Right forelimb (tissue), 1 donor: Measurements from ENCODE around the gene ATP8B1.
A peak's percentile ranks its signal among the peaks of the same experiment; 100 is the strongest.

Experiments
- DNase-seq: peaks from one replicate; pipeline ENCODE4 v3.0.0-alpha.2; 2018

ATP8B1 gene

DNA sequence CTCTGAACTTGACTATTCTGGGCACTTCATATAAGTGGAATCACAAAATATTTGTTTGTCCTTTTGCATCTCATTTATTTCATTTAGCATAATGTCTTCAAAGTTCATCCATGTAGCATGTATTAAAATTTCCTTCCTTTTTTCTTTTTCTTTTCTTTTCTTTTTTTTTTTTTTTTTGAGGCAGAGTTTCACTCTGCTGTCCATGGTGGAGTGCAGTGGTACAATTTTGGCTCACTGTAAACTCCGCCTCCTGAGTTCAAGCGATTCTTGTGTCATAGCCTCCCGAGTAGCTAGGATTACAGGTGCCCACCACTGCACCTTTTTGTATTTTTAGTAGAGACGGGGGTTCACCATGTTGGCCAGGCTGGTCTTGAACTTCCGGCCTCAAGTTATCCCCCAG lies 11.9 kb downstream of the ATP8B1 start:
- DNase-seq = no peak

DNA sequence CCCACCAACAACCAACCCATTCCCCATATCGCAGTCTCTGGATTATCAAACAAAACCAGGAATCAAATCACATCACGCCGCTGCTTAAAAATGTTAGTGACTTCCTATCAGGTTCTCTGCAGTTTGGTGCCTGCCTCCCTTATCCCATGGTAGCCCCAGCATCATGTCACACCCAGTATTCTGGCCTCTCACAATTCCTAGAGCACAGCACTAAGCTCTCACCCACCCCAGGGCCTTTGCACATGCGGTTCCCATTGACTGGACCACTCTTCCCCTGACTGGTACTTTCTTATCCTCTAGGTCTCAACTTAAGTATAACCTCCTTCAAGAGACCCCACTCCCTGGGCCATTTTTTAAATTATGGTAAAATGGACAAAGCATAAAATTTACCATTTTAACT lies 12.8 kb downstream of the ATP8B1 start:
- no peak for DNase-seq

DNA sequence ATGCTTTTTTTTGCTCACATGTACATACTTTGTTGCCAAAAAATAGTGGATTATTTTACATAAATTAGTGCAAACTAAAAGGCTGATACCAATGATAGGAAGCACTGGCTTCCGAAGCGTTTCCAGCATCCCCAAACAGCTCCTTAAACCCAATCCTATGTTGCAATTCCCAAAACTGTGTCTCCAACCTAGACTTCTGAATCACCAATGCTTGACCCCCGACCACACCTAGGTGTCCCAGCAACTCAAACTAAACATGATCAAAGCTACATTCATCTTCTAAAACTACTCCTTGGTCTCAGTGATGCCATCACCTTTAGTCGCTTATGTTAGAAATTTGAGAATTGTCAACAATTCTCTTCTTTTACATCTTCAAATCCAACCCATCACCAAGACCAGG lies 13.4 kb downstream of the ATP8B1 start:
- no peak for DNase-seq

DNA sequence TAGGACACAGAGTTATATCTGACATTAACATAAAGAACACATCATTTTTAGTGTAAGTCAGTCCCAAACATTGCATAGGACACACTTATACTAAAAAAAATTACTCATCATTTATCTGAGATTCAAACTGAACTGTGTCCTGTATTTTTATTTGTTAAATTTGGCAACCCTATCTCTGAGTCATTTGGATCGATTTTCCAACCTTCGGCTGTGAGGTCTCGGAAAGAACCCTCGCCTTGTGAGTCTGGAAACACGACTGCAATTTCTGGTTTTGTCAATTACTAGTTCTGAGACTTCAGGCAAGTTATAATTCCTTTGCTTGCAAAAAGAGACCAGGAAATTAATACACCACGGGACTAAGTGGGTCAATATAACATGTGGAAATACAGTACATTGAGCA lies 14.0 kb downstream of the ATP8B1 start:
- no peak for DNase-seq

DNA sequence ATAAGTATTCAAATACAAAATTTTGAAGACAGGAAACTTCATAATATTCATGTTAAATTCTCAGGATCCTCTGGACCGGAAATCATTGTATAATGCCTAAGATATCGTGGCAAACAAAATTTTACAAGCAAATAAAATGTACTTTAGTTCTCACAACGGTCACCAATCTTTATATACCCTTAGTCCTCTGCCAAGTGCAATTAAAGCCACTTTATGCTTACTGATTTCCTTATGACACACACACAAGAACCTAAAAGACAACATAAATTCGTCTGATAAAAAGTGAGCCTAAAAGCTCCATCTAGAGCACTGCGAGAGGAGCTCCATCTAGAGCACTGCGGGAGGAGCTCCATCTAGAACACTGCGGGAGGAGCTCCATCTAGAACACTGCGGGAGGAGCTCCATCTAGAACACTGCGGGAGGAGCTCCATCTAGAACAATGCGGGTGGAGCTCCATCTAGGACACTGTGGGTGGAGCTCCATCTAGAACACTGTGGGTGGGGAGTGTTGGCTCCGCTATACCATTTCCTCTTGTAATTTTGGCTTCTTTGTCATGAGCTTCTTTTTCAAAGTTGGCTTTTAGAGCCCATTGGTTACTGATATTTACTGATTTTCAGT lies 15.9 kb downstream of the ATP8B1 start:
- DNase-seq = no peak

DNA sequence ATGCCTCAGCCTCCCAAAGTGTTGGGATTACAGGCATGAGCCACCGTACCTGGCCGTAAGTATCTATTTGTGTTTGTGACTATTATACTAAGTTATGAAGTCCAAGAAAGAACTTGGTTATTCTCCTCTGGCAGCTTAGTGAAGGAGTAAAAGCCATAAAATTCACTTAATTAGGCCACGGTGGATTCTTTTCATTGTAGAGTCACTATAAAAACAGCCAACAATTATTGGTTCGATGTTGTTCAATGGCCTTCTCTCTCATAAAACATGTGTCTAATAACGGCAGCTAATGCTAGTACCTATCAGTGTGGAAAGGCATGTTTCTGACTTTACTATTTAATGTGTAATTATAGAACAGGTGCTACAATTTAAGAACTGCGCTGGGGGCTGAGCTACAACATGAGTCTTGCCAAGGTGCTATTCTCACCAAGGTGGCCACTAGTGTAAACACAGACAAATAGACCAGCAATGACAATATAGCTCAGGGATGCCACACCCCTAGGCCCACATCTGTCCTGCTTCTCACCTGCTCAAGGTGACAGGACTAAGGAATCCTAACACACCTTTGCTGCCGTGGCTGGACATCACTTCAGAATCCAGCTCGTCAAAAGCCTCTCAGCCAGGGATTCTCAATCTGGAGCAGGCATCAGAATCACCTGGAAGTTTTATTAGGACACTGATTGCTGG lies 17.2 kb downstream of the ATP8B1 start:
- no peak for DNase-seq

DNA sequence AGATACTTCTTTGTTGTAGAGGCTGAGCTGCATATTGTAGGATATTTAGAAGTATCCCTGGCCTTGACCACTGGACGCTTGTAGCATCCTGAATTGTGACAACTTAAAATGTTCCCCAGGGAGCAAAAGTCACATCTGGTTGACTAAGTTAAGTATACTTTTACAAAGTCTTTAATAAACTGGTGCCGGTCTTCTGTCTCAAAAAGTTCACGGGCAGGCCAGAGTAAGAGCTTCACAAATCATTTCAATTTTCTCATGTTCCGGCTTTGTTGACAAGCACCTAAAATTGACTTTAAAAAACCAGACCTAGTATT lies 18.4 kb downstream of the ATP8B1 start:
- no peak for DNase-seq

DNA sequence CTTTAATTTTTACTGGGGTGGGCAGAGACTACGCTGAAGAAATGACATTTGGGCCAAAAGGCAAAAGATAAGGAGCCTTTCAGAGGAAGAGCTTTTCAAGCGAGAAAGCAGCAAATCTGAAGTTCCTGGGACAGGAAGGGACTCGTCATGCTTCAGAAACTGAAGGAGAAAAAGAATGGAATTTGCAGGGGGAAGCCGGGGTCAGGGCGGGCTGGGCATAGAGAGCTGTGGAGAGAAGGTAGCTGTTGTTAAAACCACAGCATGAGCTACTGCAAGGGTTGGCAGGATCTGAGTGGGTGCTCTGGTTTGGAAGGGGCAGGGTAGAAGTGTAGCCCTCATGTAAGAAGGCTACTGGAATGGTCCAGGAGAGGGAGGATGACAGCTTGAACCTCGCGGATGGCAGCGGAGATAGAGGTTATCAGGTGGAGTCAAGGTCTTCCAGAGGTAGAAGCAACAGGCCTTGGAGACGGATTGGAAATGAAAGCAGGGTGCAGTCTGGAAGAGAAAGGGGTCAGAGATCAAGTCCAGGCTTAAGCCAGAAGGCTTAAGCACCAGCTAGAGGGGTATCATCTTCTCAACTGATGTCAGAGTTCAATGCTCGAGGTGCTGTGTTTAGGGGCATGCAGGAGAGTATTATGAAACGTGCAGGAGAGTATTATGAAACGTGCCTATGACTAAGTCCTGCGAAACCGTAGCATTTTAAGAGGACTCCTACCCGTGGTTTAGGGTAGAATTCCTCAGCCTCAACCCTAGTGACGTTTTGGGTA lies 18.9 kb downstream of the ATP8B1 start:
- DNase-seq = no peak

DNA sequence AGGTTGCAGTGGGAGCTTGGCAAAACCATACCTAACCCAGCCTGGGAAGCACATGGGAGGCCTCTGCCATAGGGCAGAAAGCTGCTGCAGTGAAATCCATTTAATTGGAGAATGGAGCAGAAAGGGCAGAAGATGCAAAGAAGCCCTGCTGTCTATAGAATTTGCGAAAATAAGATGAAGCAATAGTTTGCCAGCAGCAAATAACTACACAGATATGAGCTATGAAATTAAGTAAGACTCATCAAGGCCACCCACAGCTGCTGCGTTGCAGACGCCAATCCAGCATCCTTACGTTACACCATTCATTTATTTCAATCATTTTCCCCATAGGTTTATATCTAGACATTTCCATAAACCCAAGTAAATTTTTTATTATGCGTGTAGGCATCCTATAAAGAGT lies 21.1 kb downstream of the ATP8B1 start:
- DNase-seq = no peak

DNA sequence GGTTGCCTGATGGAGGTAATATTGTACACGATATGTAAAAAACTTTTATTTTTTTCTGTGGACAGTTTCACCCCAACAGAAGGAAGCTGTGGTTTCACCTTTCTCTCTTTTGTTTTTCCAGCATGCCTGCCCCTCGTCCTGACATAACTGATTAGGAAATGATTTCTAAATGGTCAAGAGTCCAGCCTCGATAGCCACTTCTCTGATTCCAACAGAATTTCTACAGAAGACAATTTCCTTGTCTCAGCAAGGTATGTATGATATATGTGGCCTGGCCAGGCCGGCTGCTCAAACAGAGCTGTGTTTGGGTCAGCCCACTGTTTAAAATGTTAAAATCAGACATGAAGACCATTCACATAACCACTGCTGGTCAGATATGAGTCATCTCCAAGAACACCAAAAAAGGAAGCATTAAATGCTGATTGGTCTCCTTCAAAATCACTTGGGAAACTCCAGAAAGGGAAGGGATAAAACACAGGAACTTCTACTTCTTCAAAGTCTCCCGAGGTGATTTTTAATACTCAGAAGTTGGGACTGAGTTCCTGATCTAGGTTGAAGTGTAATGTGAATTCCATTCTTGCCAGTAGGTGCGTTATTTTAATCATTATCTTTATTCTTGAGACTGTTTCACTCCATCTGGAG lies 22.3 kb downstream of the ATP8B1 start:
- DNase-seq = no peak

DNA sequence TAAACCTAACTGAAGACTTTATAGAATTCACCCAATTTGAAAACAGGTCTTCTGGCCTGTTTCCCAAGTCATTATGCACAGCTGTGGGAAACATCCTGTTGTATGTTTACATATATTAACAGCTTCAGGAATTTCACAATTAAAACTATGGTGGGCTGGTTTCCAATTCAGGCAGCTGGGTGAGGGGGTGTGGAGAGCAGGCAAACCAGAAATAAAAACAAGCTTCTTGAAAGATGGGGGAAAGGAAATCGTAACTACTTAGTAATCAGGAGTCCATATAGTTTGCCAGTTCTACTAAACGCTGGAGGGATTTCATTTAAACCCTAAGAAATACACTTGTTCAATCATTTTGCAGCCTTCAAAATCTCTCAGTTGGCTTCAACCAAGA lies 22.8 kb downstream of the ATP8B1 start:
- DNase-seq = peak; percentile 47

DNA sequence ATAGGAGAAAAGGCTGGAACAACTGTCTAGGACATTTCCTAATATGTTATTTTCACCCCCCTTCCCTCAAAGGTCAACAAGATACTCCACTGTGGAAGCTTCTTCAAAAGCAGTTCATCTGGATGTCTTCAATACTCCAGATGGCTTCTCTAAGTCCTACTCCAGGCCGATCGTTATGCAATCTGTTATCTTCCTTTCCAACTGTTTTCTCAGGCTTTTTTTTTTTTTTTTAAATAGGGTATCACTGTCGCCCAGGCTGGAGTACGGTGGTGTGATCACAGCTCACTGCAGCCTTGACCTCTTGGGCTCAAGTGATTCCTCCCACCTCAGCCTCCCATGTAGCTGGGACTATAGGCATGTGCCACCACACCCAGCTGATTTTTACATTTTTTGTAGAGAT lies 26.3 kb downstream of the ATP8B1 start:
- DNase-seq = no peak

DNA sequence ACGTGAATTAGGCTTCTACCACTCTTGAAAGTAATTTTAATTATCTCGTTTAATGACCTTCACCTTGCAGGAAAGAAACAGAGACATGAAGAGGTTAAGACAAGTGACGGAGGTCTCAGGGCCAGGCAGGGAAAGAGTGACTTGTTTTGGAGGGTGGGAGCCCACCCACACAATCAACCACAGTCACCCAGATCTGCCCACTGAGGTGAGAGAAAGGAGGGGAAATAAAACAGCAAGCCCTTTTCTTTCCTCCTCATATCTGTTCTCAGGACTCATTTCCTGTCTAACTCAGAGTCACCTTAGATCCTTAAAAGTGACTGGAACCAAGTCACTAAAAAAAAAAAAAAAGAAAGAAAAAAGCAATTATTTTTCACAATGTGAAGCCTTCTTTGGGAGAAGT lies 26.8 kb downstream of the ATP8B1 start:
- DNase-seq = no peak

DNA sequence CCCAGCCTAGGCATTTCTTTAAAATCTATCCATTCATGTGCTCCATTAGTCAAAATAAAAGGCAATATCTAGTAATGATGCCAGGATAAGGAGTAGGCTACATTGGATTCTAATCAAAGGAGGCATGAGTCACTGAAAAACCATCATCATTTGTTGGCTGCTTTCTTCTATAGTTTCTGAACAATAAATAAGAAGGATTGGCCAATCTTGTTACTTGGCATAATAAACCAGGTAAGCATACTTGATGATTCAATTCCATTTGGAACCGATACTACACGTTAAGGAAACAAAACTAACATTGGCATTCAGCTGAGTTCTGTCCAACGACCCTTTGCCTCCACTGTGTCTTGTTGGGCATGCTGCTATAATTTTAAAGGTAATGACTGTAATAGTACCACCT lies 27.2 kb downstream of the ATP8B1 start:
- no peak for DNase-seq

DNA sequence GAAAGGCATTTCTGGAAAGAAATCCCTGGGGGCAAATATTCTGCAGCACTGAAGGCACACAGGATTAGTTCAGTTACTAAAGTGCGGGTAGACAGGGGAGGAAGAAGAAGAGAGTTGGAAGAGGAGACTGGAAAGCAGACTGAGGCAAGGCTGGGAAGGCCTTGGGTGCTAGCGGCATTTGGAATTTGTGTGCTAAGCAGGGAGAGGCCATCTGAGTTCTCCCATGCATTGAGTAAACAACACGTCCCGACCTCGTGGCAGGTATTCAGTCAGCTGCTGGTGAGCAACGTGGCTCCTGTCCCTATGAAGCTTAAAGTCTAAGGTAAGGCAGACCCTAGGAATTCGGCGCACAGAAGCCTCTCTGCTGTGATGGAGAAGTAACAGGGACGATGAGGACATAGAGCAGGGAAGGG lies 30.7 kb downstream of the ATP8B1 start:
- DNase-seq = no peak

DNA sequence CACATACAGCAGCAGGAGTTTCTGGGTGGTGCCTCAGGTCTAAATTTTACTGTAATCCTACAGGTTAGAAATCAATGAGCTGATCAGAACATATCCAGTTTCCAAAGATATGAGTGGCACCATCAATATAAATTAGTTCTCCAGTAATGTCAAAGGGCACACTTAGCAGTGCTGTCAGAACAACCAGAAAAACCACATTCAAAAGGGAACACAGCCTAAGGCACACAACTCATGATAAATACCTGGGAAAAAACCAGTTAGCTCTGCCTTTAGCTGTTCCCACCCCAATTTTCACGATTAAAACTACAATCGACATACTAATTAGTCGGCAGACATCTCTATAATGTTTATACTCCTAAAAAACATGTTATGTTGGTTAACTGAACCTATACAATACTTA lies 31.5 kb downstream of the ATP8B1 start:
- DNase-seq = no peak

DNA sequence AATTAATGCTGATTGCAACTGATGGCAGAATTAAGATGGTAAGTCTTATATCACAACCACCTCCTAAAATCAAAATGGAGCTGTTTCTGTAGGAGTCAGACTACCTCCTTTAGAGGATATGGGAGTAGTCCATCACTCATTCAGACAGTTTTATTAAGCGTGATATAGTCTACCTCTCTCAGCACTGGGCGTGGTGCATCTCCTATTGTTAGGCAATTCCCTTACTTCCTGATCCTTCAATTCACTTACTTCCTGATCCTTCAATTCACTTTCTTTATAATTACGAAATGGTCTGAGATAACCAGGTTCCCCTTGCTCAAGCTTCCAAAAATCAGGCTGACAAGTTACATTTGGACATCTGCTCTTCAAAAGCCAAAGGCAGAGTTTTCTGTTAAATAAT lies 31.9 kb downstream of the ATP8B1 start:
- no peak for DNase-seq

DNA sequence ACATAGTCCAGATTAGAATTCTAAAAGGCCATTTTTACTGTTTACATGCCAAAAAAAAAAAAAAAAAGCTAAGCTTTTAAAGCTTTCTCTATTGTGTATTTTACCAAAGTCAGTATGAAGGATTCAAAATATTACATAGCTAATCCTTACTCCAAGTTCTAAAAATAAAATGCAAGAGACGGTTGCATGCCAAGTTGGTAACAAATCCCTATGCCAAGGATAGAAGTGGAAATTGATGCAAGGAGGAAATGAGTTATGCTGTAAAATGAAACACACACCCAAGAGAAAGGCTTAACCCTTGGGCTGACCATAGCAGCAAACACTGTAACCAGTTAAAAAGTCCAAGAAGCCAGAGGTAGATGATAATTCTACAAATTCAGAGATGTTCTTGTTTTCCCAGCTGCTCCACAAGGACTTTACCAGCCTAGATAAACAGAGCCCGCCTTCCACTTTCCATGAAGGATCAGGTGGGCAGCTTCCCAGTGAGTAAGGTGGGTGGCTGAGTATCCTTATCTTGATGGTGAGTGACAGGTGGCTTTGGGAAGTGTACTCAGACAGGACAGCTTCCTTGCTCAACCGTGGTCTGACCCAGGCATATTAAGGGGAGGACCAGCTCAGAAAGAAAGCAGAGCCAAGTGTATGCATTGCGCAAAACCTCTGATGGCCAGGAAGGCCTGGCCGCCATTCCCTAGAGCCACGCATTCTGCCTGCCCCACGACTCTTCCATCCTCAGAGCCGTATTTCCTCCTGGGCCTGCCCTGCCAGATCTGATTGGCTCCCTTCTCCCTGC lies 34.4 kb downstream of the ATP8B1 start:
- DNase-seq = no peak

DNA sequence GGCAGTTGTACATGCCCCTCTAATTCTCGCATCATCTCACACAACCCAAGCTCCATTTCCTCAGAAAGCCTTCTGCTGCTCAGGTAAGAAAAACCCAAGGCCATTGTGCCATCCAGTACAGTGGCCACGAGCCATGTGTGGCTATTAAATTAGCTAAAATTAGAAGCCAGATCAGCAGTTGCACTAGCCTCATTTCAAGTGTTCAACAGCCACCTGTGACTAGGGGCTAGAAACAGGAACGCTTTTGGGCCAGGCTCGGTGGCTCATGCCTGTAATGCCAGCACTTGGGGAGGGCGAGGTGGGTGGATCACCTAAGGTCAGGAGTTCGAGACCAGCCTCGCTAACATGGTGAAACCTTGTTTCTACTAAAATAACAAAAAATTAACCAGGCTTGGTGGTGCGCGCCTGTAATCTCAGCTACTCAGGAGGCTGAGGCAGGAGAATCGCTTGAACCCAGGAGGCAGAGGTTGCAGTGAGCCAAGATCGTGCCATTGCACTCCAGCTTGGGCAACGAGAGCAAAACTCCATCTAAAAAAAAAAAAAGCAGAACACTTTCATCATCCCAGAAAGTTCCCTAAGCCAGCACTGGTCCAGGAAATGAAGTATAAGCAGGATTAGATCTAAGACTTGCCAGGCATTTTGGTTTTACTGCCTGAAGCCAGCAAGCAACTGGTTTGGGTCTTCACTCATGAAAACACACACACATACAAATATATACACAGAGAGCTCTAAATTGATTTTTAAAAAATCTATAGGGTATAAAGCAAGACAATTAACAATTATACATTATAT lies 35.7 kb downstream of the ATP8B1 start:
- DNase-seq = no peak

DNA sequence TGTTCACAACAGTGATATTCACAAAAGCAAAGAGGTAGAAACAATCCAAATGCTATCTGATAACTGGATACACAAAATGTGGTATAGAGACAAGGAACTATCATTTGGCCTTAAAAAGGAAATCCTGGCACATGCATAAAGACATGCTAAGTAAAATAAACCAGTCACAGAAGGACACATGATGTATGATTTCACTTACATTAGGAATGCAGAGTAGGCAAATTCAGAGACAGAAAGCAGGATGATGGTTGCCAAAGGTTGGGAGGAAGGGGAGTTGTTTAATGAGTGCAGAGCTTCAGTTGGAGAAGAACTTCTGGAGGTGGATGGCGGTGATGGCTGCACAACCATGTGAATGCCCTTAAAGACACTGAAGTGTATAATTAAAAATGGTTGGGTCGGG lies 38.1 kb downstream of the ATP8B1 start:
- DNase-seq = no peak

DNA sequence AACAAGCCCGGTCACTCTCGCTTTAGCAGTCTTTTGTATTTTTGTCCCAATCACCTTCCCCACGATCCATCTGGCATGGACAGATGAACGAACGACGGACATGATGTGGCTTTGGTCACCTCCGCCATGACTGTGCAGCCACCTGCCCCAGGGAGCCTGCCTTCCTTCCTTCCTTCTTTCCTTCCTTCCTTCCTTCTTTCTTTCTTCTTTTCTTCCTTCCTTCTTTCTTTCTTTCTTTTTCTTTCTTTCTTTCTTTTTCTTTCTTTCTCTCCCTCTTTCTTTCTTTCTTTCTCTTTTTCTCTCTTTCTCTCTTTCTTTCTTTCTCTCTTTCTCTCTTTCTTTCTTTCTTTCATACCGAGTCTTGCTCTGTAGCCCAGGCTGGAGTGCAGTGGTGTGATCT lies 39.0 kb downstream of the ATP8B1 start:
- DNase-seq = no peak

DNA sequence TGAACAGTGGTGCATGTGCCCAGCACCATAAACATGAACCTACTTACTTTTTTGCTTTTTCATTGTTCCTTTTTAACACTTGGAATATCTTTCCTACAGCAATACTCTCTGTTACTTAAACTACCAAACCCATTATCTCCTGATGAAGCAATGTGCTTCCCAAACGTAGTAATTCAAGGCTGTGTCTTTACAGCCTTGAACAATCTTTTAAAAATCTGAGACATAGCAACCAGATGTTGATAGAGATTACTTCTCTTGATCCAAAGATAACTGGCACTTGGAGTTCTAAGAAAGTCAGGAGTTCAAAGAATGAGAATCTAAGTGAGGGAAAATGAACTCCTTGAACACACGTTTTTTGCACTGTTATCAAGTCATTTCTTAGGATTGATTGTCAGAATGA lies 40.4 kb downstream of the ATP8B1 start:
- no peak for DNase-seq
